ENCODE data around the gene TMEM61. TPM values are rescaled to one million over a fixed set of nuclear protein-coding genes. Genes with fewer than 3 reads are reported as not detected.

TMEM61 gene
- total and polyA plus RNA-seq, 2 of the 8 experiments (the other 6 are each of a cell fraction or from before 2014, with no cell fraction given), result 0.54 to 1.4 TPM

DNA sequence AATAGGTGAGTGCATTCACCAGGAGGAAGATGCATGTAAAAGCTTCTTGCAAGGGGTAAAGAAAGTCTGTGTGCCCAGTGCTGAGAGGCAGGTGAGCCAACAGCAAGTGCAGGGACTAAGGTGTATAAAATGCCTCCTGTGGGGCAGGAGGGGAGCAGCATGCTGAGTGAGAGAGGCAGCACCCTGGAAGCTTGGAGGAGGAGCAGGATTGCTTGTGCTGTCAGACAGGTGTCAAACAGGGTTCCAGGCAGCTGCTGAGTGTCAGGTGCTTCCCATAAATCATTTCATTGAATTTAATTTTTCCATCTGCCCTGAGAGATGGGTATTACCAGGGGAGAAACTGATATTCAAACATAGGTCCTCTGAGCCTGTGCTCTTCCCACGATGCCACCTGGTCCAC, 32.2 kb downstream of the TMEM61 start (continued):
- TF ChIP-seq GTF2F1 (IDR thresholded peaks at IDR 0.05; ENCODE audit: borderline replicate concordance, low read depth, low read length) (no peak), TEAD4 (IDR thresholded peaks at IDR 0.05; ENCODE audit: low read depth, low read length) (no peak), ASH2L (IDR thresholded peaks at IDR 0.05; ENCODE audit: low read length) (no peak), TAF7 (optimal IDR thresholded peaks at IDR 0.05; ENCODE audit: borderline replicate concordance, low read depth, low read length) (no peak), ZNF274 (IDR thresholded peaks at IDR 0.05; ENCODE audit: borderline replicate concordance, extremely low read depth, low read length) (no peak), CEBPB (IDR thresholded peaks at IDR 0.05; ENCODE audit: low read depth, low read length) (no peak), HDAC6 (IDR thresholded peaks at IDR 0.05; ENCODE audit: low read depth, low read length) (no peak), CBX8 (IDR thresholded peaks at IDR 0.05; ENCODE audit: borderline replicate concordance, low read depth, low read length) (no peak)

Data from H1 (cell line).